ENCODE measurements around the gene CUTC.

CUTC gene

DNA sequence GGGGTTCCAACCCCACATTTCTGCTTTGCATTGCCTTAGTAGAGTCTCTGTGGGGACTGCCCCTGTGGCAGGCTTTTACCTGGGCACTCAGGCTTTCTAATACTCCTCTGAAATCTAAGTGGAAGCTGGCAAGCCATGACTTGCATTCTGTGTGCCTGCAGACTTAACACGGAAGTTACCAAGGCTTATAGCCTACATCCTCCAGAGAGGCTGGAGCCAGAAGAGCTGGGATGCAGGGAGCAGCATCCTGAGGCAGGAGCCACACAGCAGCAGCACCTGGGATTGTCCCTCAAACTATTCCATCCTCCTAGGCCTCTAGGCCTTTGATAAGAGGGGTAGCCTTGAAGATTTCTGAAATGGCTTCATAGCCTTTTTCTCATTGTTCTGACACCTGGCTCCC, 28.3 kb downstream of the CUTC start:
- Histone ChIP-seq H3K4me3 (ENCODE audit: low read depth in 1 of 2, low read length in 2 of 2) (no peak overlapping the region), H3K36me3 (ENCODE audit: control insufficient read depth in 1 of 2, insufficient read depth in 2 of 2, low read length in 2 of 2) (peaks cover 24 to 46% of the 10 kb centered on the region in 2 donors), H3K27ac (ENCODE audit: low read depth, low read length) (no peak overlapping the region), H3K4me1 (ENCODE audit: control insufficient read depth in 1 of 2, insufficient read depth in 2 of 2, low read length in 2 of 2) (no peaks in the 10 kb centered on the region), H3K27me3 (ENCODE audit: control insufficient read depth in 1 of 2, insufficient read depth in 2 of 2, low read length in 2 of 2) (no peaks in the 10 kb centered on the region), H3K9ac (ENCODE audit: low read depth in 1 of 2, low read length in 2 of 2) (no peak overlapping the region), H3K9me3 (ENCODE audit: control insufficient read depth in 1 of 2, low read length in 2 of 2) (no peaks in the 10 kb centered on the region)

DNA sequence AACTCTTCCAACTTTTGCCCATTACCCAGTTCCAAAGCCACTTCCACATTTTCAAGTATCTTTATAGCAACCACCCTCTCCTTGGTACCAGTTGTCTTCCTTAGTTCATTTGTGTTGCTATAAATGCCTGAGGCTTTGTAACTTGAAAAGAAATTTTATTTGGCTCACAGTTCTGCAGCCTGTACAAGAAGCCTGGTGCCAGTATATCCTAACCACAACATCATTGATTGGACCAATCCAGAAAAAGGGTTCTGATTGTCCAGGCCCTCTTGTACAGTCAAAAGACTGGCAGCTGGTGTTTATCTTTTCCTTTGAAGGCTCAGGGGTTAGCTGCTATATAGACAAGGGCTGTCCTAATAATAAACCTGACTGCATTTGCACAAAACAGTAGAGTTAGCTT, 29.3 kb downstream of the CUTC start:
- peaks cover 14 to 35% of the 10 kb centered on the region in 2 donors for H3K36me3 ChIP-seq (ENCODE audit: control insufficient read depth in 1 of 2, insufficient read depth in 2 of 2, low read length in 2 of 2)
- H3K27ac ChIP-seq (ENCODE audit: low read depth, low read length), result no peak overlapping the region
- no peaks in the 10 kb centered on the region for H3K9me3 ChIP-seq (ENCODE audit: control insufficient read depth in 1 of 2, low read length in 2 of 2)
- H3K27me3 ChIP-seq (ENCODE audit: control insufficient read depth in 1 of 2, insufficient read depth in 2 of 2, low read length in 2 of 2), result no peaks in the 10 kb centered on the region
- no peak overlapping the region for H3K9ac ChIP-seq (ENCODE audit: low read depth in 1 of 2, low read length in 2 of 2)
- no peaks in the 10 kb centered on the region for H3K4me1 ChIP-seq (ENCODE audit: control insufficient read depth in 1 of 2, insufficient read depth in 2 of 2, low read length in 2 of 2)
- H3K4me3 ChIP-seq (ENCODE audit: low read depth in 1 of 2, low read length in 2 of 2), result no peak overlapping the region

- peaks cover 0 to under 1% of the 10 kb centered on the region in 2 donors for H3K36me3 ChIP-seq (ENCODE audit: control insufficient read depth in 1 of 2, insufficient read depth in 2 of 2, low read length in 2 of 2)
- H3K9ac ChIP-seq (ENCODE audit: low read depth in 1 of 2, low read length in 2 of 2), result no peak overlapping the region
- H3K4me3 ChIP-seq (ENCODE audit: low read depth in 1 of 2, low read length in 2 of 2), result no peak overlapping the region
- H3K9me3 ChIP-seq (ENCODE audit: control insufficient read depth in 1 of 2, low read length in 2 of 2), result no peaks in the 10 kb centered on the region
- no peaks in the 10 kb centered on the region for H3K27me3 ChIP-seq (ENCODE audit: control insufficient read depth in 1 of 2, insufficient read depth in 2 of 2, low read length in 2 of 2)
- peaks cover 8 to 12% of the 10 kb centered on the region in 2 donors for H3K4me1 ChIP-seq (ENCODE audit: control insufficient read depth in 1 of 2, insufficient read depth in 2 of 2, low read length in 2 of 2)
- no peak overlapping the region for H3K27ac ChIP-seq (ENCODE audit: low read depth, low read length)
These were observed 33.8 kb downstream of the CUTC start for GRCh38 chr10:99765672-99766301.

DNA sequence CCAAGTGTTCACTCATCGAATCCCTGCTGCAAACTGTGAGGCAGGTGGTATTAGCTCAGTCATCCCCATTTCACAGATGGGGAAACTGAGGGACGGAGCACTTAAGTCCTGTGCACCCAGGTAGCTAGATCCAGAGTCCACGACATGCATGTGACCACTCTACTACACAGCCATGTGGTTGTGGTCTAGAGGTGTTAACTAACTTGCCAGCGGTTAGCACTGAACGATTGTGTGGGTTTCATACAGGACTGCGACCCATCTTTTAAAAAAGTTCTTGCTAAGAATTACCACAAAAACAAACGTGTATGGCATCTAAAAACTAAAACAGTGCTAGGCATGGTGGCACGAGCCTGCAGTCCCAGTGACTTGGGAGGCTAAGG, 34.3 kb downstream of the CUTC start:
- no peaks in the 10 kb centered on the region for H3K36me3 ChIP-seq (ENCODE audit: control insufficient read depth in 1 of 2, insufficient read depth in 2 of 2, low read length in 2 of 2)
- H3K9me3 ChIP-seq (ENCODE audit: control insufficient read depth in 1 of 2, low read length in 2 of 2), result no peaks in the 10 kb centered on the region
- H3K4me1 ChIP-seq (ENCODE audit: control insufficient read depth in 1 of 2, insufficient read depth in 2 of 2, low read length in 2 of 2), result peaks cover 8 to 12% of the 10 kb centered on the region in 2 donors
- H3K27me3 ChIP-seq (ENCODE audit: control insufficient read depth in 1 of 2, insufficient read depth in 2 of 2, low read length in 2 of 2), result no peaks in the 10 kb centered on the region
- no peak overlapping the region for H3K4me3 ChIP-seq (ENCODE audit: low read depth in 1 of 2, low read length in 2 of 2)
- no peak overlapping the region for H3K27ac ChIP-seq (ENCODE audit: low read depth, low read length)
- H3K9ac ChIP-seq (ENCODE audit: low read depth in 1 of 2, low read length in 2 of 2), result no peak overlapping the region

GRCh38 chr10:99767901-99768300, 35.9 kb downstream of the CUTC start:
- Histone ChIP-seq H3K9me3 (ENCODE audit: control insufficient read depth in 1 of 2, low read length in 2 of 2) (no peaks in the 10 kb centered on the region), H3K36me3 (ENCODE audit: control insufficient read depth in 1 of 2, insufficient read depth in 2 of 2, low read length in 2 of 2) (no peaks in the 10 kb centered on the region), H3K9ac (ENCODE audit: low read depth in 1 of 2, low read length in 2 of 2) (no peak overlapping the region)

GRCh38 chr10:99768556-99768955, 36.5 kb downstream of the CUTC start:
- Histone ChIP-seq H3K27ac (ENCODE audit: low read depth, low read length) (no peak overlapping the region), H3K4me1 (ENCODE audit: control insufficient read depth in 1 of 2, insufficient read depth in 2 of 2, low read length in 2 of 2) (peaks cover 8 to 12% of the 10 kb centered on the region in 2 donors), H3K36me3 (ENCODE audit: control insufficient read depth in 1 of 2, insufficient read depth in 2 of 2, low read length in 2 of 2) (no peaks in the 10 kb centered on the region), H3K9me3 (ENCODE audit: control insufficient read depth in 1 of 2, low read length in 2 of 2) (no peaks in the 10 kb centered on the region), H3K27me3 (ENCODE audit: control insufficient read depth in 1 of 2, insufficient read depth in 2 of 2, low read length in 2 of 2) (no peaks in the 10 kb centered on the region), H3K4me3 (ENCODE audit: low read depth in 1 of 2, low read length in 2 of 2) (no peak overlapping the region), H3K9ac (ENCODE audit: low read depth in 1 of 2, low read length in 2 of 2) (no peak overlapping the region)

More at GRCh38 chr10:99767901-99768300, 35.9 kb downstream of the CUTC start:
- no peak overlapping the region for H3K4me3 ChIP-seq (ENCODE audit: low read depth in 1 of 2, low read length in 2 of 2)
- no peak overlapping the region for H3K27ac ChIP-seq (ENCODE audit: low read depth, low read length)
- peaks cover 8 to 12% of the 10 kb centered on the region in 2 donors for H3K4me1 ChIP-seq (ENCODE audit: control insufficient read depth in 1 of 2, insufficient read depth in 2 of 2, low read length in 2 of 2)
- H3K27me3 ChIP-seq (ENCODE audit: control insufficient read depth in 1 of 2, insufficient read depth in 2 of 2, low read length in 2 of 2), result no peaks in the 10 kb centered on the region

- Histone ChIP-seq H3K4me1 (ENCODE audit: control insufficient read depth in 1 of 2, insufficient read depth in 2 of 2, low read length in 2 of 2) (peaks cover 8 to 12% of the 10 kb centered on the region in 2 donors), H3K27ac (ENCODE audit: low read depth, low read length) (no peak overlapping the region), H3K9ac (ENCODE audit: low read depth in 1 of 2, low read length in 2 of 2) (no peak overlapping the region), H3K36me3 (ENCODE audit: control insufficient read depth in 1 of 2, insufficient read depth in 2 of 2, low read length in 2 of 2) (no peaks in the 10 kb centered on the region), H3K4me3 (ENCODE audit: low read depth in 1 of 2, low read length in 2 of 2) (no peak overlapping the region), H3K9me3 (ENCODE audit: control insufficient read depth in 1 of 2, low read length in 2 of 2) (no peaks in the 10 kb centered on the region), H3K27me3 (ENCODE audit: control insufficient read depth in 1 of 2, insufficient read depth in 2 of 2, low read length in 2 of 2) (no peaks in the 10 kb centered on the region)
These were observed 37.7 kb downstream of the CUTC start for GRCh38 chr10:99769706-99770105.

DNA sequence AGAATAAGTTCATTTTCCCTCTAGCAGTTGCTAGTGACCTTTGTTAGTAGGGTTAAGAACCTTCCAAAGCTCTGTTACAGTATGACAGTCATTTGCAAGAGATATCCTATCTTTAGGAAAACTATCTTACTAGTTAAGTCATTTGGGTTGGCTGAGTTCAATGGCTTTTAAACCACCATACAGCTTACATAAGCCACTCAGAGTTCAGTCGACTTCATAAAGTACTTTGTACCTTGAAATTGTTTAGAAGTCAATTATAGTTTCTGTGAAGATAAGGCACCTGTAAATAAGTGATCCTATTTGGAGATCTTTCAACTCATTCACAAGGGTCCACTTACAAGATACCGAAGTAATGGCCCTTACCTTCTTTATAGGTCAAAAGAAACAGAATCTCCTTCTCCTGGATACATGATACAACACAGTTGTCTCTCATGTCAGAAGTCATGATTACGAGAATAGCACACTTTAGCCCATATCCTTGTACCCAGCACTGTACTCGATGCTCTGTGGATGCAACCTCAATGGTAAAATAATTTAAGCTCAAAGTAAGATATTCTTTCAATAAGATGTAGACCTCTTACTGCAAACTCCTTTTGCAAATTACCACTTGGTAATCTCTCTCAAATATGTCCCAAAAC, 38.5 kb downstream of the CUTC start:
- no peak overlapping the region for H3K4me3 ChIP-seq (ENCODE audit: low read depth in 1 of 2, low read length in 2 of 2)
- H3K9me3 ChIP-seq (ENCODE audit: control insufficient read depth in 1 of 2, low read length in 2 of 2), result no peaks in the 10 kb centered on the region

GRCh38 chr10:99775850-99776249, 43.8 kb downstream of the CUTC start:
- Histone ChIP-seq H3K4me3 (ENCODE audit: low read depth in 1 of 2, low read length in 2 of 2) (no peak overlapping the region), H3K36me3 (ENCODE audit: control insufficient read depth in 1 of 2, insufficient read depth in 2 of 2, low read length in 2 of 2) (no peaks in the 10 kb centered on the region), H3K4me1 (ENCODE audit: control insufficient read depth in 1 of 2, insufficient read depth in 2 of 2, low read length in 2 of 2) (peaks cover 10 to 17% of the 10 kb centered on the region in 2 donors), H3K9ac (ENCODE audit: low read depth in 1 of 2, low read length in 2 of 2) (no peak overlapping the region), H3K27me3 (ENCODE audit: control insufficient read depth in 1 of 2, insufficient read depth in 2 of 2, low read length in 2 of 2) (no peaks in the 10 kb centered on the region), H3K9me3 (ENCODE audit: control insufficient read depth in 1 of 2, low read length in 2 of 2) (no peaks in the 10 kb centered on the region), H3K27ac (ENCODE audit: low read depth, low read length) (no peak overlapping the region)

More for the DNA sequence above, 38.5 kb downstream of the CUTC start:
- no peak overlapping the region for H3K9ac ChIP-seq (ENCODE audit: low read depth in 1 of 2, low read length in 2 of 2)
- no peak overlapping the region for H3K27ac ChIP-seq (ENCODE audit: low read depth, low read length)
- no peaks in the 10 kb centered on the region for H3K27me3 ChIP-seq (ENCODE audit: control insufficient read depth in 1 of 2, insufficient read depth in 2 of 2, low read length in 2 of 2)
- peaks cover 8 to 12% of the 10 kb centered on the region in 2 donors for H3K4me1 ChIP-seq (ENCODE audit: control insufficient read depth in 1 of 2, insufficient read depth in 2 of 2, low read length in 2 of 2)
- H3K36me3 ChIP-seq (ENCODE audit: control insufficient read depth in 1 of 2, insufficient read depth in 2 of 2, low read length in 2 of 2), result no peaks in the 10 kb centered on the region

GRCh38 chr10:99777918-99778714, 46.1 kb downstream of the CUTC start:
- Histone ChIP-seq H3K4me1 (ENCODE audit: control insufficient read depth in 1 of 2, insufficient read depth in 2 of 2, low read length in 2 of 2) (peaks cover 15 to 28% of the 10 kb centered on the region in 2 donors), H3K27me3 (ENCODE audit: control insufficient read depth in 1 of 2, insufficient read depth in 2 of 2, low read length in 2 of 2) (no peaks in the 10 kb centered on the region), H3K9ac (ENCODE audit: low read depth in 1 of 2, low read length in 2 of 2) (no peak overlapping the region), H3K36me3 (ENCODE audit: control insufficient read depth in 1 of 2, insufficient read depth in 2 of 2, low read length in 2 of 2) (no peaks in the 10 kb centered on the region), H3K4me3 (ENCODE audit: low read depth in 1 of 2, low read length in 2 of 2) (no peak overlapping the region), H3K9me3 (ENCODE audit: control insufficient read depth in 1 of 2, low read length in 2 of 2) (no peaks in the 10 kb centered on the region), H3K27ac (ENCODE audit: low read depth, low read length) (no peak overlapping the region)
